HG03066 (cell line): ENCODE results near the gene PRKCH.

Source experiments
- ATAC-seq: cut with Tn5 transposase; IDR thresholded peaks from one replicate; pipeline ENCODE4 v1.9.1; 2021; ENCODE audit warnings: low read depth; ENCODE audit not compliant: unreplicated experiment

Gene PRKCH

DNA sequence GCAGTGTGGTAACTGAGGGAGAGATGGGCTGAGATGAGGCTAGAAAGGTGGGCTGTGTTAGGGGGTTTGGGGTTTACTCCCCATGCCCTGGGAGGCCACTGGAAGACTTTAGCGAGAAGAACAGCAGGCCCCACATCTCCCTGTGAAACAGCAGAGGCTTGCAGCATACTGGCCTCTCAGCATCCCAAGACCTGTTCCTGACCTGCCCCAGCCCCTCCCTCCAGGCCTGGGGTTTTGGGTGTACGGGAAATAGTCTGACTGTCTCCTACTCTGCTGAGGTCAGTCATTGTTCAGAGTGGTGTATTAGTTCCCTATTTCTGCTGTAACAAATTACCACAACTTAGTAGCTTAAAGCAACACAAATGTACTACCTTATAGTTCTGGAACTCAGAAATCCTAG, 270.5 kb downstream of the PRKCH start:
- no peak for ATAC-seq

DNA sequence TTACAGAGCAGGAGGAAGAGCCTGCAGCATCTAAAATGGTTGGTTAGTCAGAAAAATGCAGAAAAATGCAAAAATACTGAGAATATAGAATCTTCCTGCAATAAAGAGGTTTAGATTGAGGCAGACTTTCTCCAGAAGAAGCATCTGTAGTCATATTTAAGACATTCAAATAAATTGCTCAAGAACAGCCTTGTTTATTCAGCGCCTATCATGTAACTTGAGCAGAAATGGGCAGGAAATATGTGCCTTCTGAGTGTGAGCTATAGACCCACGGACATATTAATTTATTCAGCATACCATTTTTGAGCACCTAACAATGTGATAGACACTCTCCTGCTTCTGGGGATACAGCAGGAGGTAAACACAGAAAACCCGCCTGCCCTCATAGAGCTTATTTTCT, 272.0 kb downstream of the PRKCH start:
- no peak for ATAC-seq

DNA sequence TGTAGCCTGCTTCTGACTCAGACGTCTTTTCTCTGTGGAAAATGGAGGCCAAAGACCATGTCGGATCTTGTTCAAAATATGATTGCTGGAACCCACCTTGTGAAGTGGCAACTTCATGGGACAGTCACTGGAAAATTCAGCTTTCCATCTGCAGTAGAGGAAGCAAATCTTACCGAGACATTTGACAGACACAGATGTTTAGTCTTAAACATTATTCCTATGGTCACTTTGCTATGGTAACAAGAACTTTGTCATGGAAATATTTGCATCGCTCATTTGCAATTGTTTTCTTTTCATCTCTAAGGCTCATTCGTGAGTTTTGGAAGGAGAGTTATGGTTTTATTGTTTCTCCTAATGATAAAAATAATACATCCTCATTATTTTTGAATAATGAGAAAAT, 275.6 kb downstream of the PRKCH start:
- ATAC-seq = no peak

DNA sequence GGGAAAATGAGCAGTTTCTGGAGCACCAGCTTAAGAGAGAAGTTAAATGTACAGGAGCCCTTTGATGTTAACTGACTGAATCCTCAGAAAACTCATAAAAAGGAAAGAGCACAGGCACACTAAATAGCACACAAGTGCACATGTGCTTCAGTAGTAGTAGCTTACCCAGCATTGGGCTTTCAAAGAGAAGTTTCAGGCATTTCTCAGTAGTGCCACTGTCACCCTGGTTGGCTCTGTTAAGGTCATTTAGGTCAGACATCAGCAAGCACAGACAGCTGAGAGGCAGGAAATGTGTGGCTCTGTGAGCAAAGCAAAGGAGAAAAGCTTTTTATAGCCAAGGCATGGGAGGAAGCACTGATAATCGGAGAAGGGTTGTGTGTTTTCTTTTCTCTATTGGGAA, 277.6 kb downstream of the PRKCH start:
- no peak for ATAC-seq

DNA sequence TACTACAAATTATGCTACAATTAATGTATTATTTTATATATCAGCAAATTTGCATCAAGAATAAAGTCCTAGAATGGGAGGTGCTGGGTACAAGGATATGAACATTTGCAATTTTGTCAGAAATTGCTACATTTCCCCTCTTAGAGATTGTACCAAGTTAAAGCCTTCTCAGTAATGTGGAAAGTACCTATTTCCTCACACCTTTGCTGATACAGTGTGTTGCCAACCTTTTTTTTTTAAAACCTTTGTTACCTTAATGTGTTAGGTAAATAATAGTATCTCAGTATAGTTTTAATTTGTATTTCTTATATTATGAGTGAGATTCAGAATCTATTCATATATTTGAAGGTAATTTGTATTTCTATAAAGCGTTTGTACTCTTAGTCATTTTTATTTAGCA, 278.6 kb downstream of the PRKCH start:
- no peak for ATAC-seq
